ENCODE data around the gene AP2A2.
"Not testable (repeated sequence)": the region's sequence is repeated elsewhere in the genome, so short reads cannot be mapped to it uniquely, and the experiment has no call there.

AP2A2 gene

DNA sequence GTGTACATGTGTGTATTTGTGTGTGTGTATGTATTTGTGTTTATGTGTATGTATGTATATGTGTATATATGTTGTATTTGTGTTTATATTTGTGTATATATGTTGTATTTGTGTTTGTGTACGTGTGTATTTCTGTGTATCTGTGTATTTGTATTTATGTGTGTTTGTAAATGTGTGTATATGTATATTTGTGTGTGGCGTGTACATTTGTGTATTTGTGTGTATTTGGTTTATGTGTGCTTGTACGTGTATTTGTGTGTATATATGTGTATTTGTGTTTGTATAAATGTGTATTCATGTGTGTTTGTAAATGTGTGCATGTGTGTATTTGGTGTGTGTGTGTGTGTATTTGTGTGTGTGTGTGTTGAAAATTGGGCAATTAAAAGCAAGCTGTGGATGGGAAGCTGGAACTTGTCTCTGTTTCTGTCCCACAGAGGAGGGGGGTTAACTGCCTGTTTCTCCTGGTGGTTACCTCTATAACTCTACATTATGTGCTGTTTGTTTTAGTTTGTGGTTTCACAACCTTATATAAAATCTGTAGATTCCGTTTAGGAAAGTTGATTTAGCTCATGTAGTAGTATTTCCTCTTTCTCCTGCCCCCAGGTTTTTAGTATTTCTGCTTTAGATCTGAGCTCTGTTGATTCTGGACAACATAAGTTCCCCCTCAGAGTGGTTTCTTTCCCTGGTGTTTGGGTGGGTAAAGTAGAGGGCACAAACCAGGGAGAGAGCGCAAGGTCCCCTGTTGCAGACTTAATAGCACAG, 28.9 kb downstream of the AP2A2 start:
- DNase-seq (ENCODE audit: low spot score): no peak

GRCh38 chr11:955154-956063, 29.7 kb downstream of the AP2A2 start:
- DNase-seq (ENCODE audit: low spot score): no peak

GRCh38 chr11:957212-957920, 31.7 kb downstream of the AP2A2 start:
- DNase-seq (ENCODE audit: low spot score): no peak

GRCh38 chr11:958101-958500, 32.4 kb downstream of the AP2A2 start:
- no peak for DNase-seq (ENCODE audit: low spot score)

DNA sequence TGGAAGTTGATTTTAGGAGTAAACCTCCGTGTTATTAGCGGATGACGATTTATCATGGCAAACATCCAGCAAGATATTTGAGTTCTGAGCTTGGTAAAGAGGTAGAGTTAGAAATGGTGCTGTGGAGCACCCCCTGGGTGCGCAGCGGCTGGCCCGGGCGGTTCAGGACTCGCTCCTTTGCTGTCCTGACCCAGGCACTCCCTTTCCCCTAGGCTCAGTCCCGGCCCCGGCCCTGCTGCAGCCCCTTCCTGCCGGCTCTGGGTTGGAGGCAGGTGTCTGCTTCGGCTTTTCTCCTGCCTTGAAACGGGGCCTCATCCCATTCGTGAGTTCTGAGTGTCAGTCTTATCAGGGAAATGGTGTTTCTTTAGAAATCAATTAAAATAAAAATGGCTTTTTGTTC, 33.4 kb downstream of the AP2A2 start:
- DNase-seq (ENCODE audit: low spot score): no peak

- DNase-seq (ENCODE audit: low spot score): no peak
Observed at GRCh38 chr11:959608-960007, 33.9 kb downstream of the AP2A2 start.

GRCh38 chr11:961310-961920, 35.7 kb downstream of the AP2A2 start:
- DNase-seq (ENCODE audit: low spot score): not testable (repeated sequence)

- no peak for DNase-seq (ENCODE audit: low spot score)
Observed at GRCh38 chr11:961921-962320, 36.3 kb downstream of the AP2A2 start.

DNA sequence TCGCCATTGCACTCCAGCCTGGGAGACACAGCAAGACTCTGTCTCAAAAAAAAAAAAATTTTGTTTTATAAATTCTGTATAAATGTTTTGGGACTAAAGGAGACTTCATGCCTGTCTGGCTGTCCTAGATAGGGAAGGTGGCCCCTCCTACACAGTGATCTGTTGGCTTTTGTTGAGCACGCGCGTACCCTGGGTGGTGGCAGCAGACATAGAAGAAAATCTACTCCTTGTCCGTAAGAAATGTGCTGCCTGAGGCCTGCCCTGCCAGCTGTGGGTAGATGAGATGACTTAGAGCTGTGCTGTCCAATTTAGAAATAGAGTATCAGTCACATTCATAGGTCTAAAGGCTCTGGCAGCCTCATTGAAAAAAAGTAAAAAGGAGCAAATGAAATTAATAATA, 37.0 kb downstream of the AP2A2 start:
- no peak for DNase-seq (ENCODE audit: low spot score)

GRCh38 chr11:963852-964251, 38.2 kb downstream of the AP2A2 start:
- no peak for DNase-seq (ENCODE audit: low spot score)

DNA sequence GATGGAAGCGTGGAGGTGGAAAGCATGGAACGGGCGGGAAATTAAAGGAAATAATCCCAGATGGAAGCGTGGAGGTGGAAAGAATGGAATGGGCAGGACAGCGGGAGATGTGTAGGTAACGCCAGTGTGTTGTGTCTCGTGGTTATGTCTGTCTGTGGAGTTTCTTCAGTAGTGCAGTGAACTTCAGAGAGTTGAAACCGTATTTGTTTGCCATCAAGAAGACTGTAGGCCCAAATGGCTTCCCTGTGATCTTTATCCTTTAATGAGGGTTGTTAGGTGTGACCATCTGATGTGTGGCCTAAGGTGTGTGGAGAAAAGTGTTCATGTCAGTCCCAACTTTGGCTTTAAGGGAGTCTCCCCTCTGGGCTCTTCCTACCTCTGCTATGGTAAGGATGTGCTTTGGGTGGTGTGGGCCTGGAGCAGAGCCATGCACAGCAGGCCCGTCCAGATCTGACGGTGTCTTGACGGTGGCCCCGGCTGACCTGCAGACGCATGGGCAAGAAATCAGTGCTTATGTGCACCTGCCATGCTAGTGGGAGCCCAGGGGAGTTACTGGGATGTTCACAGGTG, 39.6 kb downstream of the AP2A2 start:
- no peak for DNase-seq (ENCODE audit: low spot score)

DNA sequence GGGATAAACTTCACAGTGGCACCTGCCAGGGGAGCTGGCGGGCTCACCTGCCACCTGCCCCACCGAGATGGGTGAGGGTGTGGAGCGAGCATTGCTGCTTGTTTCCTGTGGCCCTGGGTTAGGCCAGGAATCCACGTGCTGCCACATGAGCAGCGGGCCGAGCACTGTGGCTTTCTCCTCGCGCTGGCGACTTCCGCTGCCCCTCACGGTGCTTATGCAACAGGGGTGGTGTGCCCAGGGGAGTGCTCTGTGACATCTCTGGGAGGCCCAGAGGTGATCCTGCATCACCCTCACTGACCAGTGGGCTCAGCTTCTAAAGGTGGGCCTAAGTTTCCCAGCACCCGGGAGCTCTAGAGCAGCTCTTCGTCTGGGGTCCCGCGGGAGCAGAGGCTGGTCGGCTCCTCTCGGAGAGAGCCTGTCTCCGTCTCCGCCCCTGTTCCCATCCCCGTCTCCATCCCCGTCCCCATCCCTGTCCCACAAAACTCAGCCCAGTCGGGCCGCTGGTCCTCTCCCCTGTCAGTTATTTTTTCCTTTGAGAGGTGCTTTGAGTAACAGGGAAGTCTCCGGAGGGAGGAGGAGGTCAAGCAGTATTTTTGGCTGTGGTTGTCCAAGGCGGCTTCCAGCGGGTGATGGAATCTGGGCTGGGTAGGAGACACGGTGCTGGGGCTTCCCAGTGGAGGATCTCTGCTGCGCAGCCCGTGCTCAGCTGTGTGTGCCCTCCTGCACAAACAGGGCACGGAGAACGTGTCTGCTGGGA, 42.5 kb downstream of the AP2A2 start:
- no peak for DNase-seq (ENCODE audit: low spot score)

- no peak for DNase-seq (ENCODE audit: low spot score)
Observed at GRCh38 chr11:968822-969221, 43.2 kb downstream of the AP2A2 start.

DNA sequence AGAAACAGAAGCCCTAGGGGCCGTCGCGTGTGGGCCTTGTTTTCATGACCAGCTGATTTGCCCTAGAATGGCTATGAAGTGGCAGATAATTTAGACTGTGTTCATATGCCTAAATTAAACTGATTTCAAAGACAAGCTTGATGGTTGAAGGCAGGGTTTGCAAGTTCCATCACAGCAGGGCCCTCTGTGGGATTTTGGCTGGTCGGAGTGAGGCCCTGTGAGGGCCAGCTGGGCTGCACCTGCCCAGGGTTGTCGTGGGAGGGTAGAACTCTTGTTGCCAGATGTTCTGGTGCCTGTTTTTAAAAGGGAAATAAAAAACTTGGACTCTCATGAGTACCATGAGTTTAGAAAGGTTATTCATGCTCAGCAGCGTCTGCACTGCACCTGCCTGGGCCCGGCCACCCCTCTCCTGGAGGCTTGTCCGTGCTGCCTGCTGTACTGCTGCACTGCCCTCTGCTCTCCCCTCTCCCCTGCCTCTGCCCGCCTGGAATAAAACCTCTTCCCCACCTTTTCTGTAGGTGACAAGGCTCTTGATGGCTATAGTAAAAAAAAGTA, 44.1 kb downstream of the AP2A2 start:
- DNase-seq (ENCODE audit: low spot score): no peak

GRCh38 chr11:970319-970871, 44.7 kb downstream of the AP2A2 start:
- DNase-seq (ENCODE audit: low spot score): no peak

DNA sequence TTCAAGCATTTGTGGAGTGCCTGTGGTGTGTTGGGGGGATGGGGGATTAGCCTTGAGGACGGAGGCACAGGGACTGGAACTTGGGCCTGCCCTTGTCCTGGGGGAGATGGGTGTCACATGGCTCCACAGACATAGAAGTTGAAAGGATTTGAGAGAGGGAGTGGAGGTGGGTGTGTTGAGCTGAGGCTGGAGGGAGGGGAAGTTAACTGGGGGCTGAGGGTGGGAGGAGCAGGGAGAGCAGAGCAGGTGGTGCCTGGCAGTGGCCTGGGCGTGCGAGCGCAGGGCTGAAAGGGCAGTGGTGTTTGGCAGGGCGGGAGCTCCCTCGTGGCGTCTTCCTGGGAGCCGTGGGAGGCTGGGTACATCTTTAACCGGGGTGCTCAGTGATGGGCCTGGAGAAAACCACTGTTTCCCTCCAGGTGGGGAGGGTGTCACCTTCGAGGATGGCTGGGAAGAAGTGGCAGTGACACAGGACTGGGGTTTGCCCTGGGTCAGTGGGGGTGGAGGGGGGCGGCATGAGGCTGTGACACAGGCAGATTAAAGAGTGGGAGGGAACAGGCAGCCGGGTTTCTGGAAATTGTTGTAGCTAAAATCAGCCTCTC, 45.5 kb downstream of the AP2A2 start:
- no peak for DNase-seq (ENCODE audit: low spot score)

- DNase-seq (ENCODE audit: low spot score): no peak
Observed at GRCh38 chr11:971731-972365, 46.2 kb downstream of the AP2A2 start.

GRCh38 chr11:972523-973211, 47.0 kb downstream of the AP2A2 start:
- no peak for DNase-seq (ENCODE audit: low spot score)

DNA sequence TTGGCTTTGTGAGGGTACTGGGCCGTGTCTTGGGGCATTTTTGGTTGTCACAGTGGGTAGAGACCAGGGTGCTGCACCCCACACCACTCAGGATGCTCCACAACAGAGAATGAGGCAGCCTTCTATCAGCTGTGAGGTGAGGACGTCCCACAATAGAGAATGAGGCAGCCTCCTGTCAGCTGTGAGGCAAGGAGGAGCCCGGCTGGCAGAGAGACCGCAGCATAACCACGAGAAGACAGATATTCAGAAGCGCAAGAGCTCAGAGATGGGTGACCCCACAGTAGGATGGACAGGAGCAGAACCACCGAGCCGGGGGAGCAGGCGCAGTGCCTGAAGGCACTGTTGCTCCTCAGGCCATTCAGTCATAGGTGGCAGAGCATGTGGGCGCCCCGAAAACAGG, 47.6 kb downstream of the AP2A2 start:
- DNase-seq (ENCODE audit: low spot score): no peak
